ENCODE results near the gene METTL22.

Gene METTL22

GRCh38 chr16:8579559-8579958 lies 41.9 kb upstream of the METTL22 start:
- no peak overlapping the region for H3K27ac ChIP-seq
- no peak for TF ChIP-seq ZFX (IDR thresholded peaks at IDR 0.05; ENCODE audit: borderline replicate concordance)
- no peak for TF ChIP-seq CTCF (IDR thresholded peaks at IDR 0.05)

GRCh38 chr16:8581831-8582580 lies 39.5 kb upstream of the METTL22 start:
- H3K27ac ChIP-seq = no peak overlapping the region
- TF ChIP-seq ZFX (IDR thresholded peaks at IDR 0.05; ENCODE audit: borderline replicate concordance) (no peak), CTCF (IDR thresholded peaks at IDR 0.05) (no peak)

GRCh38 chr16:8583199-8583598 lies 38.3 kb upstream of the METTL22 start:
- no peak overlapping the region for H3K27ac ChIP-seq
- no peak for TF ChIP-seq ZFX (IDR thresholded peaks at IDR 0.05; ENCODE audit: borderline replicate concordance)
- TF ChIP-seq CTCF (IDR thresholded peaks at IDR 0.05) = no peak

- TF ChIP-seq ZFX (IDR thresholded peaks at IDR 0.05; ENCODE audit: borderline replicate concordance) (no peak), CTCF (IDR thresholded peaks at IDR 0.05) (no peak)
- no peak overlapping the region for H3K27ac ChIP-seq
Observed at GRCh38 chr16:8583732-8584131, 37.8 kb upstream of the METTL22 start.

- TF ChIP-seq CTCF (IDR thresholded peaks at IDR 0.05) = no peak
- TF ChIP-seq ZFX (IDR thresholded peaks at IDR 0.05; ENCODE audit: borderline replicate concordance) = no peak
- H3K27ac ChIP-seq = no peak overlapping the region
Observed at GRCh38 chr16:8585041-8585440, 36.5 kb upstream of the METTL22 start.

- no peak overlapping the region for H3K27ac ChIP-seq
- no peak for TF ChIP-seq ZFX (IDR thresholded peaks at IDR 0.05; ENCODE audit: borderline replicate concordance)
- TF ChIP-seq CTCF (IDR thresholded peaks at IDR 0.05) = no peak
Observed at GRCh38 chr16:8585857-8586256, 35.6 kb upstream of the METTL22 start.

- no peak overlapping the region for H3K27ac ChIP-seq
Observed at GRCh38 chr16:8587065-8587464, 34.4 kb upstream of the METTL22 start.

More at GRCh38 chr16:8587065-8587464, 34.4 kb upstream of the METTL22 start:
- TF ChIP-seq CTCF (IDR thresholded peaks at IDR 0.05) (no peak), ZFX (IDR thresholded peaks at IDR 0.05; ENCODE audit: borderline replicate concordance) (no peak)

Data from 22Rv1 (cell line).